ENCODE measurements around the gene ITPR1.
A peak's percentile ranks its signal among the peaks of the same experiment; 100 is the strongest.
"Not testable (repeated sequence)": the region's sequence is repeated elsewhere in the genome, so short reads cannot be mapped to it uniquely, and the experiment has no call there.

ITPR1 gene

GRCh38 chr3:4493014-4493940, at the start of gene ITPR1:
Gene ITPR1 (plus strand): TSS chr3:4493348. CDS start chr3:4516492, 23,144 bp downstream.
- in situ Hi-C loops (cut with HindIII; ENCODE audit: low pct_ligation_motif_present, low sequenced_read_pairs), result no loop called here
- Histone ChIP-seq H3K27me3 (replicated peaks) (peaks cover 16% of the 10 kb centered on the region), H3K36me3 (replicated peaks) (no peaks in the 10 kb centered on the region), H3K27ac (peak within 1 kb of the TSS; percentile 45), H3K4me3 (ENCODE audit: low read depth, low read length) (peak within 1 kb of the TSS; percentile 78)
- TF ChIP-seq, protein P1, sequence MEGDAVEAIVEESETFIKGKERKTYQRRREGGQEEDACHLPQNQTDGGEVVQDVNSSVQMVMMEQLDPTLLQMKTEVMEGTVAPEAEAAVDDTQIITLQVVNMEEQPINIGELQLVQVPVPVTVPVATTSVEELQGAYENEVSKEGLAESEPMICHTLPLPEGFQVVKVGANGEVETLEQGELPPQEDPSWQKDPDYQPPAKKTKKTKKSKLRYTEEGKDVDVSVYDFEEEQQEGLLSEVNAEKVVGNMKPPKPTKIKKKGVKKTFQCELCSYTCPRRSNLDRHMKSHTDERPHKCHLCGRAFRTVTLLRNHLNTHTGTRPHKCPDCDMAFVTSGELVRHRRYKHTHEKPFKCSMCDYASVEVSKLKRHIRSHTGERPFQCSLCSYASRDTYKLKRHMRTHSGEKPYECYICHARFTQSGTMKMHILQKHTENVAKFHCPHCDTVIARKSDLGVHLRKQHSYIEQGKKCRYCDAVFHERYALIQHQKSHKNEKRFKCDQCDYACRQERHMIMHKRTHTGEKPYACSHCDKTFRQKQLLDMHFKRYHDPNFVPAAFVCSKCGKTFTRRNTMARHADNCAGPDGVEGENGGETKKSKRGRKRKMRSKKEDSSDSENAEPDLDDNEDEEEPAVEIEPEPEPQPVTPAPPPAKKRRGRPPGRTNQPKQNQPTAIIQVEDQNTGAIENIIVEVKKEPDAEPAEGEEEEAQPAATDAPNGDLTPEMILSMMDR (IDR thresholded peaks at IDR 0.05; ENCODE audit: low read depth, low read length, missing control alignments), result no peak
- peak; percentile 99 for DNase-seq

DNA sequence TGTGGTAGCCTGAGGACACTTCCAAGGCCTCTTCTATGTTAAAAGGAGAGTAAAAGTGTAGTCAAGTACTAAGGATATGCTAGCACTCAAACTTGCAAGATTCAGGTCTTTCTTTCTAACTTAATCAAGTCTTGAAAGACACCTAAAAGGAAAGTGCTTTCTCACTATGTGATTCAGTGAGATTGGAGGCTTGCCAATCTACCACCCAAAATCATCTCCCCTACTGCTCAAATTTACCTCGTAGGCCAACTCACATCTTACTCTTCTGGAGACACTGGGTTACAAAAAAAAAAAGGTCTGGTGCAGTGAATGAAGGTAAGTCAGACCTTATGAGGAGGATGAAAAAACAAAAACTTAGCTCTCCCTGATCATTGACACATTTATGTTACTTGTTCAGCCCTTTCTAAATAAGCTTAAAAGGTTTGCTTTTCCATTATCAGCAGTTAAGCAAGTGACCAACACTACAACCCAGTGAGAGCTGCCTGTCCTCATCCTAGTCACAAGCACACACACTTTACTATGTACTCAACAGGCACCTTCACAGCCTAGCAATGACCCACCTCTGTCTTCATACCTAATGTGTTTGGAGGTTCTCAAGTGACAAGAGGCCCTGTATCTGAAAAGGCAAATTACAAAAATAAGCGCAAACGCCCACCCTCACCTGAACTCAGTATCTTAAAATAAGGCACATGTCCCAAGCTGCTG, 45.7 kb upstream of the ITPR1 start:
- H3K27me3 ChIP-seq (replicated peaks), result no peaks in the 10 kb centered on the region

DNA sequence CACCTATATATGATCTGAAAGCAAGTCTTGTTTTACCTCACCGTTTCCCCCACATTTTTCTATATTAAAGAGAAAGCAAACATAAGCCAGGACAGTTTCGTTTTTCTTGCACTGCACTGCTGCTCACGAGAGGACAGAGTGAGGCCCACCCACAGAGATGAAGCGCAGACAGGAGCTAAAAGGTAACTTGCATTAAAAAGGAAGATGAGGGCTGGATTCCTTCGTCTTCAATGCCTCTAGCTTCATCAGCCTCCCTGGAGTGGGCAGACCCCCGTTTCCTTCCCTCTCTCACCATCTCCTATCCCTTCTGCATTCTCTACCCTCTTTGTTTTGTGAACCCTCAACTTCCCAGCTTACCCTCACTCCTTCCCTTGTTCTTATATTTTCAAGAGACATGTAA, 45.0 kb upstream of the ITPR1 start:
- TF ChIP-seq, protein P1 (IDR thresholded peaks at IDR 0.05; ENCODE audit: low read depth, low read length, missing control alignments), result no peak
- DNase-seq, result no peak
- no peak overlapping the region for H3K27ac ChIP-seq
- no peaks in the 10 kb centered on the region for H3K27me3 ChIP-seq (replicated peaks)
- no peak overlapping the region for H3K4me3 ChIP-seq (ENCODE audit: low read depth, low read length)
- H3K36me3 ChIP-seq (replicated peaks), result no peaks in the 10 kb centered on the region
- in situ Hi-C loops (cut with HindIII; ENCODE audit: low pct_ligation_motif_present, low sequenced_read_pairs), result no loop called here

More for the DNA sequence above, 45.7 kb upstream of the ITPR1 start:
- H3K27ac ChIP-seq, result no peak overlapping the region
- DNase-seq, result no peak
- in situ Hi-C loops (cut with HindIII; ENCODE audit: low pct_ligation_motif_present, low sequenced_read_pairs), result no loop called here
- H3K4me3 ChIP-seq (ENCODE audit: low read depth, low read length), result no peak overlapping the region
- no peaks in the 10 kb centered on the region for H3K36me3 ChIP-seq (replicated peaks)
- TF ChIP-seq, protein P1 (IDR thresholded peaks at IDR 0.05; ENCODE audit: low read depth, low read length, missing control alignments), result no peak

DNA sequence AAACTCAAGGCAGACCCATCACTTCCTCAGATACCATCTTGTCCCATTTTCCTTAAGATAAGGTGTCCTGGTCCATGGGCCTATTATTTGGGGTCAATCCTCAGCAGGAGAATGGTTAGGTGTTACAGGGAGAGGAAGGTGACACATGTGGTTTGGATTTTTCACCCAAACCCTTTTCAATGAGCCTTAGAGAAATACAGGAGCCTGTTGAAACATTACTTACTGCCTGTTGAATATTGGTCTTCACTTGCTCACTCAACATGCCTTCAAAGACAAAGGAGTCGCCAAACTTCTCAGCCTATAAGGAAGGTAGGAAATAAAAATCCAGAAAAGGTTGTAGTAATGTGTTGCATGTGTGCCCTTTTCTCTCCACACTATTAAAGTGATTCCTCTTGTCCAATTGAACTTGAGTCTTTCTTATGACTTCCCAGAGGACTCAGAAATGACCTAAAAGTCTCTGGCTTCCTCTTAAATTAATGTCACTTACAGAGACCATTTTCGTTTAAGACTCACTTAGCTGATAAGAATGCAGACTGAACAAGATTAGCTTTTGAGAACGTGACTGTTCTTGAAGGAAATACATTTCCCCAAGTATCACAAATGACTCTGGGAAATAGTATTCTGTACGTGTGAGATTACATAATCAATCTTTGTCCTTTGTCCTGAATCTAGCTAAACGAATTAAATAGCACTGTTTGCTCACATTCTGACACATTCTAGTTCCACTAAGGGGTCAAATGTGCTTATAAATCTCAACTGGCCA, 43.9 kb upstream of the ITPR1 start:
- H3K27me3 ChIP-seq (replicated peaks), result no peaks in the 10 kb centered on the region
- no peak for DNase-seq
- no peak overlapping the region for H3K4me3 ChIP-seq (ENCODE audit: low read depth, low read length)
- TF ChIP-seq, protein P1 (IDR thresholded peaks at IDR 0.05; ENCODE audit: low read depth, low read length, missing control alignments), result no peak
- no peaks in the 10 kb centered on the region for H3K36me3 ChIP-seq (replicated peaks)
- in situ Hi-C loops (cut with HindIII; ENCODE audit: low pct_ligation_motif_present, low sequenced_read_pairs), result no loop called here
- no peak overlapping the region for H3K27ac ChIP-seq

DNA sequence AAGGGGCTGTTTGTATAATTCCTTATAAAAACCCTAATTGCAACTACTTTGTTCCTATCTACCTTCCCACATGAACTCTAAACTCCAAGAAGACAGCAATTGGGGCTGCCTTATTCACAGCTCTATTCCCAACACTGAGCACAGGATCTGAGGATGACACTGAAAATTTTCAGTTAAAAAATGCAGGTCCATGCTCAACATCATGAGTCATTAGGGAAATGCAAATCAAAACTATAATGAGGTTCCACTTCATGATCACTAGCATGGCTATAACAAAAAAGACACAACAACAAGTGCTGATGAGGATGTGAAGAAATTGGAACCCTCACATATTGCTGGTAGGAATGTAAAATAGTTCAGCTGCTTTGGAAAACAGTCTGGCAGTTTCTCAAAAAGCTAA, 39.0 kb upstream of the ITPR1 start:
- Histone ChIP-seq H3K4me3 (ENCODE audit: low read depth, low read length) (no peak overlapping the region), H3K36me3 (replicated peaks) (no peaks in the 10 kb centered on the region), H3K27me3 (replicated peaks) (no peaks in the 10 kb centered on the region), H3K27ac (no peak overlapping the region)
- in situ Hi-C loops (cut with HindIII; ENCODE audit: low pct_ligation_motif_present, low sequenced_read_pairs), result no loop called here
- DNase-seq, result no peak
- TF ChIP-seq, protein P1 (IDR thresholded peaks at IDR 0.05; ENCODE audit: low read depth, low read length, missing control alignments), result no peak

GRCh38 chr3:4456780-4457179, 36.4 kb upstream of the ITPR1 start:
- DNase-seq; H3K27ac ChIP-seq; H3K27me3 ChIP-seq (replicated peaks); H3K36me3 ChIP-seq (replicated peaks); H3K4me3 ChIP-seq (ENCODE audit: low read depth, low read length); in situ Hi-C loops (cut with HindIII; ENCODE audit: low pct_ligation_motif_present, low sequenced_read_pairs): not testable (repeated sequence)
